ENCODE measurements around the gene MXD3. TPM values are rescaled to one million over a fixed set of nuclear protein-coding genes. Genes with fewer than 3 reads are reported as not detected.

MXD3 gene
- total RNA-seq, 1 donor from 2014 or later, result 18.4 TPM

DNA sequence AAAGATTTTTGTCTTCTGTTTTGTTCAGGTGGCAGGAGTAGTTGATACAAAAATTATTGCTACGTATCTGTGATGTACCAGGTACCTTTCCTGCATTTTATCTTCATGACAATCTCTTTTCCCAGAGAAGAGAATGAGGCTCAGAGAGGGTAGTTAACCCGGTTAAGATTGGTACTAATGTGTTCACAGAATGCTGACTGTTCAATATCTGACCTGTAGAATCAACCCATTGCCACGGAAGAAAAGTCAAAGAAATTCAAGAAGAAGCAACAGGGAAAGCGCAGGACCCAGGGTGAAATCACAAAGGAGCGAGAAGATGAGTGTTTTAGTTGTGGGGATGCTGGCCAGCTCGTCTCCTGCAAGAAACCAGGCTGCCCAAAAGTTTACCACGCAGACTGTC is 20.0 kb downstream of the MXD3 start:
- Mint-ChIP-seq H3K4me1 (no peaks in the 10 kb centered on the region), H3K27ac (no peak overlapping the region), H3K36me3 (peaks cover 38% of the 10 kb centered on the region), H3K9me3 (no peaks in the 10 kb centered on the region), H3K4me3 (no peak overlapping the region), H3K27me3 (ENCODE audit: low read depth) (no peaks in the 10 kb centered on the region)
- TF ChIP-seq, protein P1, sequence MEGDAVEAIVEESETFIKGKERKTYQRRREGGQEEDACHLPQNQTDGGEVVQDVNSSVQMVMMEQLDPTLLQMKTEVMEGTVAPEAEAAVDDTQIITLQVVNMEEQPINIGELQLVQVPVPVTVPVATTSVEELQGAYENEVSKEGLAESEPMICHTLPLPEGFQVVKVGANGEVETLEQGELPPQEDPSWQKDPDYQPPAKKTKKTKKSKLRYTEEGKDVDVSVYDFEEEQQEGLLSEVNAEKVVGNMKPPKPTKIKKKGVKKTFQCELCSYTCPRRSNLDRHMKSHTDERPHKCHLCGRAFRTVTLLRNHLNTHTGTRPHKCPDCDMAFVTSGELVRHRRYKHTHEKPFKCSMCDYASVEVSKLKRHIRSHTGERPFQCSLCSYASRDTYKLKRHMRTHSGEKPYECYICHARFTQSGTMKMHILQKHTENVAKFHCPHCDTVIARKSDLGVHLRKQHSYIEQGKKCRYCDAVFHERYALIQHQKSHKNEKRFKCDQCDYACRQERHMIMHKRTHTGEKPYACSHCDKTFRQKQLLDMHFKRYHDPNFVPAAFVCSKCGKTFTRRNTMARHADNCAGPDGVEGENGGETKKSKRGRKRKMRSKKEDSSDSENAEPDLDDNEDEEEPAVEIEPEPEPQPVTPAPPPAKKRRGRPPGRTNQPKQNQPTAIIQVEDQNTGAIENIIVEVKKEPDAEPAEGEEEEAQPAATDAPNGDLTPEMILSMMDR (IDR thresholded peaks at IDR 0.05; ENCODE audit: unreplicated experiment), result no peak
- no peak for DNase-seq (ENCODE audit: low spot score in 2 of 2, unreplicated experiment in 2 of 2)

DNA sequence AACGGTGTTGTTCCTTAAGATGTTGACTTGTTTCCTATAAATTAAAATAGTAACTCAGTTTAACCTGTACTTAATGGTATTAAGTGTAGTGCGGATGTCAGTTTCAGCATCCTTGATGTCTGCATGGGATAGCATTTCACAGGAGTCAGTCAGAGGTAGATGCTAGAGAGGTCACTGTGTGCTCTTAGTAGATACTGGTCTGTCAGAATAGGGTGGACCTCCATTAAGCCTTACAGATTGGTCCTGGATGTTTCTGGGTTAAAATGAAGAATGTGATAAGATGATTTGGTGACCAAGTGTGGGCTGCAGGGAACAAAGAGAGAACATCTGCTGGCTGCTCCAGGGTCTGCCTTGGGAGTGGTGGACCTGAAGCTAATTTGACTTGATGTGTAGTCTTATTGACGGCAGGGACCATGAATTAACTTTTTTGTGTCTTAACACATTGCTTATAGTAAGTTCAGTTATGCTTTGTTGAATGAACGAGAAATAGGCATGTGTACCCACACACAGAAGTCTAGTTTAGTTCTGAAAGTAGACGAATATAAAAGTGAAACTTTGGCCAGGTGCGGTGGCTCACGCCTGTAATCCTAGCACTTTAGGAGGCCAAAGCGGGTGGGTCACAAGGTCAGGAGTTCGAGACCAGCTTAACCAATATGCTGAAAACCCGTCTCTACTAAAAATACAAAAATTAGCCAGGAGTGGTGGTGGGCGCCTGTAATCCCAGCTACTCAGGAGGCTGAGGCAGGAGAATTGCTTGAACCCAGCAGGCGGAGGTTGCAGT is 20.7 kb downstream of the MXD3 start:
- no peak for DNase-seq (ENCODE audit: low spot score in 2 of 2, unreplicated experiment in 2 of 2)
- Mint-ChIP-seq H3K27ac (no peak overlapping the region), H3K36me3 (peaks cover 39% of the 10 kb centered on the region), H3K4me3 (no peak overlapping the region), H3K27me3 (ENCODE audit: low read depth) (no peaks in the 10 kb centered on the region), H3K4me1 (no peaks in the 10 kb centered on the region), H3K9me3 (no peaks in the 10 kb centered on the region)
- TF ChIP-seq, protein P1 (IDR thresholded peaks at IDR 0.05; ENCODE audit: unreplicated experiment), result no peak

DNA sequence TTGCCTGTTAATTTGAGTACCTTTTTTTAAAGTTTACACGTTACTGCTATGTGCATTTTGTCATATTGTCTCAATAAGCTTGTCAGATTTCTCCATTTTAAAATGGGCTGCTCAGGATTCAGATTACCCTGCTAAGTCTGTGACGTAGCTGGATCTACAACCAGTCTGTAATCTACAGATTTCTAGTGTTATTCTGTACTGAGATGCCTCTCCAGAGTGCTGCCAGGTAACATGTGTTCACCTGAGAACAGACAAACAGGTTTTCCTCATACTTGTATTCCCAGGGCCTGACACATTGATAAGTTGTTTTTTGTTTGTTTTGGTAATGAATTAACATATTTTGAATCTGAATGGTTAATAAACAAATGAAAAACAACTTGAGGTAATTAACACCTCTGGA is 23.5 kb downstream of the MXD3 start:
- Mint-ChIP-seq H3K9me3 (no peaks in the 10 kb centered on the region), H3K27ac (no peak overlapping the region), H3K36me3 (peaks cover 46% of the 10 kb centered on the region)

DNA sequence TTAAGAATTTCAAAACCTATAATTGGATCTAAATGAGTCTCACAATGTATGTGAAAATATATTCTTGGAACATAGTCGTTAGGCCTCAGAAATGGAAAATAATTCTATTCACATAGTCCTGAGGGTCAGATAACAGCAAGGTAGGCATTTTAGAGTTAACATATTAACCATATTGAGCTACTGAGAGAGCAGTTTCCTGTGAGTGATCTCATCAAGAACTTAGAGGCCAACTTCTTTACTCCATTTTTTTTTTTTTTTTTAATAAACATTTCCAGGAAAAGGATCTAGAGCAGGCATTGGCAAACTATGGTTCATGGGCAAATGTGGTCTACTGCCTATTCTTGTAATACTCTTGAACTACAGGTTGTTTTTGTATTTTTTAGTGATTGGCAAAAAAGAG is 34.8 kb downstream of the MXD3 start:
- peaks cover 44% of the 10 kb centered on the region for H3K36me3 Mint-ChIP-seq
- TF ChIP-seq, protein P1 (IDR thresholded peaks at IDR 0.05; ENCODE audit: unreplicated experiment), result no peak
- H3K9me3 Mint-ChIP-seq, result no peaks in the 10 kb centered on the region
- H3K4me3 Mint-ChIP-seq, result no peak overlapping the region
- DNase-seq (ENCODE audit: low spot score in 2 of 2, unreplicated experiment in 2 of 2), result no peak
- no peaks in the 10 kb centered on the region for H3K4me1 Mint-ChIP-seq
- no peak overlapping the region for H3K27ac Mint-ChIP-seq
- H3K27me3 Mint-ChIP-seq (ENCODE audit: low read depth), result no peaks in the 10 kb centered on the region

More for the DNA sequence above, 23.5 kb downstream of the MXD3 start:
- DNase-seq (ENCODE audit: low spot score in 2 of 2, unreplicated experiment in 2 of 2), result no peak
- Mint-ChIP-seq H3K4me1 (no peaks in the 10 kb centered on the region), H3K4me3 (no peak overlapping the region), H3K27me3 (ENCODE audit: low read depth) (no peaks in the 10 kb centered on the region)
- TF ChIP-seq, protein P1 (IDR thresholded peaks at IDR 0.05; ENCODE audit: unreplicated experiment), result no peak

DNA sequence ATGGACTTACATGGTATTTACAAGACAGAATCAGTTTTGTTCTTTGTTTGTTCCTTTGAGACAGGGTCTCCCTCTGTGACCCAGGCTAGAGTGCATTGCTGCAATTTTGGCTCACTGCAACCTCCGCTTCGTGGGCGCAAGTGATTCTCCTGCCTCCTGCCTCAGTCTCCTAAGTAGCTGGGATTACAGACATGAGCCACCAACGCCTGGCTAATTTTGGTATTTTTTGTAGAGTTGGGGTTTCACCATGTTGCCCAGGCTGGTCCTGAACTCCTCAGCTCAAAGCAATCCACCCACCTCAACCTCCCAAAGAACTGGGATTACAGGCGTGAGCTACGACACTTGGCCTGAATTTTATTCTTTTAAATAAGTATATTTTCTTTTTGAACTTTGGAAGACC is 35.8 kb downstream of the MXD3 start:
- peaks cover 43% of the 10 kb centered on the region for H3K36me3 Mint-ChIP-seq
- H3K9me3 Mint-ChIP-seq, result no peaks in the 10 kb centered on the region
- TF ChIP-seq, protein P1 (IDR thresholded peaks at IDR 0.05; ENCODE audit: unreplicated experiment), result no peak
- no peaks in the 10 kb centered on the region for H3K4me1 Mint-ChIP-seq
- no peak for DNase-seq (ENCODE audit: low spot score in 2 of 2, unreplicated experiment in 2 of 2)
- H3K4me3 Mint-ChIP-seq, result no peak overlapping the region
- H3K27ac Mint-ChIP-seq, result no peak overlapping the region
- no peaks in the 10 kb centered on the region for H3K27me3 Mint-ChIP-seq (ENCODE audit: low read depth)

All from mesothelial cell of epicardium (in vitro differentiated cells).